GM12878 (cell line): ENCODE data around the gene MT1B. TPM values are rescaled to one million over a fixed set of nuclear protein-coding genes. Genes with fewer than 3 reads are reported as not detected.

Source experiments
- ETV6 ChIP-seq, 2 experiments: fragments of 450-650 bp in 1 of 2; IDR thresholded peaks in 1 of 2; conservative IDR thresholded peaks in 1 of 2; 2 replicates each; pipeline ENCODE4 v1.6.1; 2014; ENCODE audit warnings: antibody characterized with exemption in 1 of 2, borderline replicate concordance in 1 of 2, low read depth in 1 of 2, mild to moderate bottlenecking in 1 of 2, moderate library complexity in 1 of 2
- GATAD2B ChIP-seq: fragments of 450-650 bp; conservative IDR thresholded peaks from 2 replicates; pipeline ENCODE4 v1.6.1; 2017; ENCODE audit warnings: low read depth, mild to moderate bottlenecking, moderate library complexity
- IRF4 ChIP-seq: IDR thresholded peaks from 2 replicates; pipeline ENCODE4 v1.6.1; 2011; ENCODE audit warnings: low read depth, low read length
- JUND ChIP-seq: IDR thresholded peaks from 2 replicates; pipeline ENCODE4 v1.6.1; 2012; ENCODE audit warnings: low read depth, mild to moderate bottlenecking, low read length, improper control_type of control experiment, moderate library complexity
- NFYB ChIP-seq: IDR thresholded peaks from 2 replicates; pipeline ENCODE4 v1.6.1; 2011; ENCODE audit warnings: low read depth, mild to moderate bottlenecking, low read length, improper control_type of control experiment, moderate library complexity; ENCODE audit not compliant: insufficient read depth
- NKRF ChIP-seq: fragments of 450-650 bp; conservative IDR thresholded peaks from 2 replicates; pipeline ENCODE4 v1.6.1; 2017; ENCODE audit warnings: mild to moderate bottlenecking, moderate library complexity
- NR2C2 ChIP-seq: IDR thresholded peaks from 2 replicates; pipeline ENCODE4 v1.6.1; 2011; ENCODE audit warnings: borderline replicate concordance, low read depth; ENCODE audit not compliant: control insufficient read depth, insufficient read length
- POLR2A ChIP-seq: IDR thresholded peaks from 2 replicates; pipeline ENCODE4 v1.6.1; 2011; ENCODE audit warnings: low read depth, mild to moderate bottlenecking, low read length
- RAD51 ChIP-seq: fragments of 450-650 bp; IDR thresholded peaks from 2 replicates; pipeline ENCODE4 v1.6.1; 2016; ENCODE audit warnings: moderate library complexity, mild to moderate bottlenecking, inconsistent platforms
- RB1 ChIP-seq: fragments of 450-650 bp; formaldehyde crosslinking; IDR thresholded peaks from 2 replicates; pipeline ENCODE4 v1.6.1; 2017; ENCODE audit warnings: mild to moderate bottlenecking, borderline replicate concordance
- RCOR1 ChIP-seq: conservative IDR thresholded peaks from 2 replicates; pipeline ENCODE4 v1.6.1; 2012; ENCODE audit warnings: low read depth, low read length, improper control_type of control experiment
- REST ChIP-seq: IDR thresholded peaks from 2 replicates; pipeline ENCODE4 v1.6.1; 2012; ENCODE audit warnings: mild to moderate bottlenecking, low read depth, low read length
- SIX5 ChIP-seq: IDR thresholded peaks from 2 replicates; pipeline ENCODE4 v1.6.1; 2011; ENCODE audit warnings: mild to moderate bottlenecking, low read depth, low read length, moderate library complexity; ENCODE audit not compliant: severe bottlenecking
- TAF1 ChIP-seq: IDR thresholded peaks from 2 replicates; pipeline ENCODE4 v1.6.1; 2011; ENCODE audit warnings: mild to moderate bottlenecking, low read depth, low read length, borderline replicate concordance
- TCF3 ChIP-seq: IDR thresholded peaks from 2 replicates; pipeline ENCODE4 v1.6.1; 2012; ENCODE audit warnings: low read depth, mild to moderate bottlenecking, low read length, borderline replicate concordance; ENCODE audit not compliant: insufficient read depth
- polyA plus RNA-seq, 11 experiments: library from polyadenylated mRNA; depleted of rRNA in 4 of 11; unstranded in 6 of 11; stranded (reverse) in 5 of 11; fragments of >200 nt; fragmentation: Nextera tagmentation in 4 of 11; fragmentation: Illumina TruSeq in 1 of 11; extraction: Ambion mirVana in 4 of 11; extraction: Trizol in 1 of 11; gene quantifications; 1 replicate in 1 of 11; 2 replicates in 10 of 11; pipeline versions ENCODE4 v1.2.1 to v1.2.3, GENCODE V29; 2011 to 2016; ENCODE audit warnings: inconsistent platforms in 2 of 11, missing spikeins in 2 of 11, low read depth in 1 of 11
- total RNA-seq, 4 experiments: library from RNA; depleted of rRNA in 3 of 4; stranded (reverse); fragments of >200 nt in 3 of 4; fragmentation: Illumina TruSeq in 1 of 4; extraction: Trizol in 1 of 4; gene quantifications; 2 replicates each; pipeline versions ENCODE4 v1.2.1 to v1.2.3, GENCODE V29; 2013 to 2021
- TF ChIP-seq, protein P1 (sequence below): IDR thresholded peaks from 2 replicates; pipeline ENCODE4 v1.6.1; 2011; ENCODE audit warnings: borderline replicate concordance, low read depth, mild to moderate bottlenecking, moderate library complexity, low read length; ENCODE audit not compliant: insufficient read depth, poor library complexity, severe bottlenecking
- TF ChIP-seq, protein P2 (sequence below): fragments of 450-650 bp; IDR thresholded peaks from 2 replicates; pipeline ENCODE4 v1.6.1; 2017; ENCODE audit warnings: low read depth, mild to moderate bottlenecking, moderate library complexity
- TF ChIP-seq, protein P3 (sequence below): IDR thresholded peaks from 2 replicates; pipeline ENCODE4 v1.6.1; 2011; ENCODE audit warnings: low read depth, low read length, improper control_type of control experiment, borderline replicate concordance

MT1B gene
- total and polyA plus RNA-seq, 10 of the 15 experiments (the other 5 are each of a cell fraction or from before 2014, with no cell fraction given) = not detected

DNA sequence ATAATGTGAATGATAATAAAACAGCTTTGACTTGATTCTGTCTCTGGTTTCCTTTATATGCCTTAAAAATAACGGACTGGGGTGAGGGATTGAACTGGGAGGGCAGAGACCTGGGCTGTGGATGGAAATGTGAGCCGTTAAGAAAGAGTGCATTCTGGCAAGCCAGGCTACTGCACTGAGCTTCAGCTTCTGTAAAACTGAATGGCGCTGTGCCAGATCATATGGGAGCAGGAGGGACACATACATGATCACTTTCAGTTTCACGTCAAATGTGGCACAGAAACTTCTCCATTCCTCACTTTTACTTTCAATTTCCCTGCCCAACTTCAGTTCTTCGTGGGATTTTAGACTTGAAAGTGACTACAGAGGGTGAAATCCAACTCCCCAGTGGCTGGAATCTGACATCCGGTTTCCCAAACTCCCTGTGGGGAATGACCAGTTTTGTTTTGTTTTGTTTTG, 42.2 kb upstream of the MT1B start (continued):
- TF ChIP-seq, protein P1, sequence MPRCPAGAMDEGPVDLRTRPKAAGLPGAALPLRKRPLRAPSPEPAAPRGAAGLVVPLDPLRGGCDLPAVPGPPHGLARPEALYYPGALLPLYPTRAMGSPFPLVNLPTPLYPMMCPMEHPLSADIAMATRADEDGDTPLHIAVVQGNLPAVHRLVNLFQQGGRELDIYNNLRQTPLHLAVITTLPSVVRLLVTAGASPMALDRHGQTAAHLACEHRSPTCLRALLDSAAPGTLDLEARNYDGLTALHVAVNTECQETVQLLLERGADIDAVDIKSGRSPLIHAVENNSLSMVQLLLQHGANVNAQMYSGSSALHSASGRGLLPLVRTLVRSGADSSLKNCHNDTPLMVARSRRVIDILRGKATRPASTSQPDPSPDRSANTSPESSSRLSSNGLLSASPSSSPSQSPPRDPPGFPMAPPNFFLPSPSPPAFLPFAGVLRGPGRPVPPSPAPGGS = no peak
- no peak for TF ChIP-seq TAF1
- TF ChIP-seq, protein P2, sequence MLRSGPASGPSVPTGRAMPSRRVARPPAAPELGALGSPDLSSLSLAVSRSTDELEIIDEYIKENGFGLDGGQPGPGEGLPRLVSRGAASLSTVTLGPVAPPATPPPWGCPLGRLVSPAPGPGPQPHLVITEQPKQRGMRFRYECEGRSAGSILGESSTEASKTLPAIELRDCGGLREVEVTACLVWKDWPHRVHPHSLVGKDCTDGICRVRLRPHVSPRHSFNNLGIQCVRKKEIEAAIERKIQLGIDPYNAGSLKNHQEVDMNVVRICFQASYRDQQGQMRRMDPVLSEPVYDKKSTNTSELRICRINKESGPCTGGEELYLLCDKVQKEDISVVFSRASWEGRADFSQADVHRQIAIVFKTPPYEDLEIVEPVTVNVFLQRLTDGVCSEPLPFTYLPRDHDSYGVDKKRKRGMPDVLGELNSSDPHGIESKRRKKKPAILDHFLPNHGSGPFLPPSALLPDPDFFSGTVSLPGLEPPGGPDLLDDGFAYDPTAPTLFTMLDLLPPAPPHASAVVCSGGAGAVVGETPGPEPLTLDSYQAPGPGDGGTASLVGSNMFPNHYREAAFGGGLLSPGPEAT = peak; percentile 95
- TF ChIP-seq GATAD2B = peak; percentile 50; the same call in 1 of the 2 replicates
- TF ChIP-seq TCF3 = no peak
- TF ChIP-seq IRF4 = peak; percentile 92
- TF ChIP-seq, protein P3, sequence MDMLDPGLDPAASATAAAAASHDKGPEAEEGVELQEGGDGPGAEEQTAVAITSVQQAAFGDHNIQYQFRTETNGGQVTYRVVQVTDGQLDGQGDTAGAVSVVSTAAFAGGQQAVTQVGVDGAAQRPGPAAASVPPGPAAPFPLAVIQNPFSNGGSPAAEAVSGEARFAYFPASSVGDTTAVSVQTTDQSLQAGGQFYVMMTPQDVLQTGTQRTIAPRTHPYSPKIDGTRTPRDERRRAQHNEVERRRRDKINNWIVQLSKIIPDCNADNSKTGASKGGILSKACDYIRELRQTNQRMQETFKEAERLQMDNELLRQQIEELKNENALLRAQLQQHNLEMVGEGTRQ = no peak
- no peak for TF ChIP-seq NR2C2
- no peak for TF ChIP-seq NFYB
- no peak for TF ChIP-seq JUND
- TF ChIP-seq SIX5 = no peak
- no peak for TF ChIP-seq RCOR1
- no peak for TF ChIP-seq POLR2A
- no peak for TF ChIP-seq NKRF
- peak in 1 of 2 experiments; percentile 45; a peak in 1 of 4 replicates for TF ChIP-seq ETV6 (conservative IDR thresholded peaks at IDR 0.05 in 1 of 2, IDR thresholded peaks at IDR 0.05 in 1 of 2; ENCODE audit: borderline replicate concordance in 1 of 2, low read depth in 1 of 2)
- TF ChIP-seq REST = no peak
- peak; percentile 66 for TF ChIP-seq RAD51
- no peak for TF ChIP-seq RB1
